BJ (cell line): Measurements from ENCODE around the gene RTN3. TPM values are rescaled to one million over a fixed set of nuclear protein-coding genes. Genes with fewer than 3 reads are reported as not detected.
"Not testable (repeated sequence)": the region's sequence is repeated elsewhere in the genome, so short reads cannot be mapped to it uniquely, and the experiment has no call there.

Experiments used
- CTCF ChIA-PET: fragments of 350-600 bp; formaldehyde crosslinking; extraction: SDS; loops from one replicate; lab custom pipeline; 2021; ENCODE audit warnings: antibody characterized with exemption, inconsistent platforms; lab: Yijun Ruan, JAX
- POLR2A ChIA-PET: fragments of 300-600 bp; sonication (Branson Sonifier 250); formaldehyde crosslinking; extraction: SDS; loops from one replicate; lab custom pipeline; 2021; ENCODE audit warnings: antibody characterized with exemption; lab: Charles Lee
- DNase-seq: peaks from one replicate; pipeline ENCODE4 v3.0.0-alpha.2; 2011; ENCODE audit warnings: low read depth
- H3K27me3 ChIP-seq: 2 replicates; pipeline ENCODE4 v1.6.0; 2011; ENCODE audit warnings: low read length; ENCODE audit not compliant: control insufficient read depth, insufficient read depth
- H3K36me3 ChIP-seq: 2 replicates; pipeline ENCODE4 v1.5.1; 2011; ENCODE audit warnings: low read length; ENCODE audit not compliant: control insufficient read depth, insufficient read depth
- H3K4me3 ChIP-seq: 2 replicates; pipeline ENCODE4 v1.5.1; 2011; ENCODE audit warnings: low read depth, mild to moderate bottlenecking, control low read depth, low read length
- CTCF ChIP-seq: IDR thresholded peaks from 2 replicates; pipeline ENCODE4 v1.5.1; 2011; ENCODE audit warnings: low read depth, mild to moderate bottlenecking, control low read depth, inconsistent platforms, low read length, moderate library complexity; ENCODE audit not compliant: insufficient read depth
- polyA plus RNA-seq: library from polyadenylated mRNA; depleted of rRNA; stranded (reverse); fragments of >200 nt; gene quantifications from 2 replicates; pipeline ENCODE4 v1.2.3, GENCODE V29; 2011

RTN3 gene
- polyA plus RNA-seq, 1 experiment, result 91.4 TPM

- peaks cover 5% of the 10 kb centered on the region; the same call in 1 of the 2 replicates for H3K36me3 ChIP-seq
- 0 out of 2 replicates have a peak, but pooled peaks have one; percentile 11 for TF ChIP-seq CTCF
- ChIA-PET POLR2A (interaction anchor here (0.8 kb wide), 1 partner anchor 1015 kb away, joined by 3 read pairs; the partner anchor contains the start of gene ZBTB3), CTCF (interaction anchor here (0.5 to 2.9 kb wide), 24 partner anchors 11 to 395 kb away, joined by 3 to 20 read pairs (median 4); partner anchors contain the start of gene RCOR2)
- H3K4me3 ChIP-seq, result peak within 1 kb of the TSS; percentile 68
- no peaks in the 10 kb centered on the region for H3K27me3 ChIP-seq
- DNase-seq, result no peak
These were observed 87.1 kb downstream of the RTN3 start, which contains the start of gene ZFTA for GRCh38 chr11:63768237-63769041. Gene ZFTA, minus strand, starts transcription at chr11:63768775. Its CDS starts 153 bp downstream, at chr11:63768622.

GRCh38 chr11:63769042-63769713 lies 87.9 kb downstream of the RTN3 start:
- no peaks in the 10 kb centered on the region for H3K27me3 ChIP-seq
- ChIA-PET POLR2A (interaction anchor here (0.6 to 0.8 kb wide), 2 partner anchors 493 to 1015 kb away, joined by 3 to 4 read pairs; partner anchors contain the start of gene ZBTB3), CTCF (interaction anchor here (0.5 to 2.9 kb wide), 14 partner anchors 10 to 394 kb away, joined by 3 to 20 read pairs (median 4); no protein-coding TSS in a partner anchor)
- H3K4me3 ChIP-seq, result peak overlapping the region; percentile 68
- H3K36me3 ChIP-seq, result peaks cover 5% of the 10 kb centered on the region; the same call in 1 of the 2 replicates
- no peak for DNase-seq
- no peak for TF ChIP-seq CTCF

GRCh38 chr11:63769714-63770455 lies 88.6 kb downstream of the RTN3 start:
- peak overlapping the region; percentile 68 for H3K4me3 ChIP-seq
- POLR2A ChIA-PET, result interaction anchor here (0.6 to 0.8 kb wide), 2 partner anchors 493 to 1016 kb away, joined by 3 to 4 read pairs; partner anchors contain the start of gene ZBTB3
- H3K27me3 ChIP-seq, result no peaks in the 10 kb centered on the region
- no peaks in the 10 kb centered on the region for H3K36me3 ChIP-seq
- CTCF ChIA-PET, result interaction anchor here (0.7 to 2.8 kb wide), 4 partner anchors 39 to 174 kb away, joined by 3 to 7 read pairs (median 4); no protein-coding TSS in a partner anchor
- no peak for DNase-seq
- TF ChIP-seq CTCF, result no peak

- Histone ChIP-seq H3K36me3 (no peaks in the 10 kb centered on the region), H3K27me3 (no peaks in the 10 kb centered on the region), H3K4me3 (no peak overlapping the region)
- ChIA-PET POLR2A (no interaction called here), CTCF (no interaction called here)
- no peak for DNase-seq
- no peak for TF ChIP-seq CTCF
These were observed 89.5 kb downstream of the RTN3 start for GRCh38 chr11:63770763-63771162.

GRCh38 chr11:63771741-63772318 lies 90.5 kb downstream of the RTN3 start:
- POLR2A ChIA-PET, H3K4me3 ChIP-seq, CTCF ChIA-PET, H3K27me3 ChIP-seq, DNase-seq, H3K36me3 ChIP-seq: not testable (repeated sequence)
